HCT116 (cell line): Measurements from ENCODE around the gene KCTD15. TPM values are rescaled to one million over a fixed set of nuclear protein-coding genes. Genes with fewer than 3 reads are reported as not detected.

Experiments
- ATAC-seq: fragments of 200-7000 bp; cut with Tn5 transposase; 2 replicates; pipeline ENCODE4 v1.9.1; 2020; ENCODE audit warnings: mild to moderate bottlenecking, moderate library complexity
- BruUV-seq: library from RNA; stranded (reverse); fragments of 400-500 nt; replicated peaks from 2 replicates; lab custom pipeline; 2021; lab: Mats Ljungman, UMichigan
- CTCF ChIA-PET: fragments of 300-600 bp; sonication (Branson Sonifier 250); formaldehyde crosslinking; loops from one replicate; lab custom pipeline; 2021; ENCODE audit warnings: antibody characterized with exemption; lab: Charles Lee
- POLR2A ChIA-PET: fragments of 300-600, 350-600 bp; sonication (Branson Sonifier 250); formaldehyde crosslinking; loops from one replicate; lab custom pipeline; 2021; ENCODE audit warnings: antibody characterized with exemption; lab: Charles Lee
- RAD21 ChIA-PET, 2 experiments: fragments of 300-600 bp; sonication (Branson Sonifier 250); formaldehyde crosslinking; loops; one replicate each; lab custom pipeline; 2023; ENCODE audit warnings: low total read pairs in 2 of 2; ENCODE audit not compliant: uncharacterized antibody in 2 of 2, unreplicated experiment in 2 of 2, low non-redundant PET in 1 of 2; lab: Charles Lee
- DNase-seq: peaks from one replicate; pipeline ENCODE4 v3.0.0-alpha.2; 2010; ENCODE audit warnings: low read depth, low spot score
- H2AFZ ChIP-seq: fragments of 200-600 bp; shearing (Covaris generic), sonication (generic); 2 replicates; pipeline ENCODE4 v1.6.1; 2017; ENCODE audit warnings: low read depth, mixed run types, mixed read lengths, antibody characterized with exemption, low read length; ENCODE audit not compliant: poor library complexity, severe bottlenecking
- H3K27ac ChIP-seq: 2 replicates; pipeline ENCODE4 v1.5.1; 2012; ENCODE audit warnings: low read depth, low read length
- H3K27me3 ChIP-seq: fragments of 200-600 bp; sonication (generic); 2 replicates; pipeline ENCODE4 v1.6.1; 2016; ENCODE audit warnings: mixed run types, low read length, mixed read lengths; ENCODE audit not compliant: insufficient read depth
- H3K36me3 ChIP-seq, 2 experiments: fragments of 200-500 bp in 1 of 2; fragments of 200-600 bp in 1 of 2; sonication (Bioruptor generic) in 1 of 2; sonication (generic) in 1 of 2; 2 replicates each; pipeline versions ENCODE4 v1.5.1 to v1.6.1; 2014 to 2016; ENCODE audit warnings: low read length in 2 of 2, inconsistent platforms in 1 of 2, mixed read lengths in 1 of 2, mixed run types in 1 of 2; ENCODE audit not compliant: insufficient read depth in 2 of 2, control insufficient read depth in 1 of 2
- H3K4me1 ChIP-seq, 2 experiments: fragments of 200-600 bp in 1 of 2; sonication (generic) in 1 of 2; 2 replicates each; pipeline versions ENCODE4 v1.5.1 to v1.6.1; 2012 to 2017; ENCODE audit warnings: low read length in 2 of 2, inconsistent platforms in 1 of 2, mild to moderate bottlenecking in 1 of 2, mixed read lengths in 1 of 2, mixed run types in 1 of 2, moderate library complexity in 1 of 2; ENCODE audit not compliant: insufficient read depth in 2 of 2, control insufficient read depth in 1 of 2
- H3K4me2 ChIP-seq: fragments of 200-600 bp; sonication (generic); 2 replicates; pipeline ENCODE4 v1.6.1; 2017; ENCODE audit warnings: mixed run types, low read length, mixed read lengths
- H3K4me3 ChIP-seq, 2 experiments: fragments of 200-600 bp in 1 of 2; sonication (generic) in 1 of 2; replicated peaks in 1 of 2; 2 replicates each; pipeline ENCODE4 v1.5.1; 2011 to 2016; ENCODE audit warnings: low read length in 2 of 2, control low read depth in 1 of 2, low read depth in 1 of 2, mild to moderate bottlenecking in 1 of 2, mixed read lengths in 1 of 2, mixed run types in 1 of 2
- H3K79me2 ChIP-seq: fragments of 200-600 bp; sonication (generic); 2 replicates; pipeline ENCODE4 v1.6.1; 2017; ENCODE audit warnings: mild to moderate bottlenecking, mixed run types, low read length, moderate library complexity, mixed read lengths; ENCODE audit not compliant: insufficient read depth
- H3K9ac ChIP-seq: fragments of 200-600 bp; sonication (generic); 2 replicates; pipeline ENCODE4 v1.6.1; 2016; ENCODE audit warnings: low read length, mixed read lengths
- H3K9me2 ChIP-seq: fragments of 200-600 bp; sonication (generic), shearing (Covaris generic); 2 replicates; pipeline ENCODE4 v1.6.1; 2017; ENCODE audit warnings: mixed run types, mild to moderate bottlenecking, moderate library complexity; ENCODE audit not compliant: insufficient read depth
- H3K9me3 ChIP-seq, 2 experiments: fragments of 200-500 bp in 1 of 2; fragments of 200-600 bp in 1 of 2; sonication (Bioruptor generic) in 1 of 2; sonication (generic) in 1 of 2; 2 replicates each; pipeline ENCODE4 v1.6.1; 2014 to 2017; ENCODE audit warnings: low read length in 2 of 2, mixed read lengths in 2 of 2, inconsistent platforms in 1 of 2, low read depth in 1 of 2, mild to moderate bottlenecking in 1 of 2, mixed run types in 1 of 2, moderate library complexity in 1 of 2; ENCODE audit not compliant: control insufficient read depth in 1 of 2, insufficient read depth in 1 of 2
- H4K20me1 ChIP-seq: fragments of 200-600 bp; sonication (generic), shearing (Covaris generic); 2 replicates; pipeline ENCODE4 v1.6.1; 2017; ENCODE audit warnings: mixed run types, mild to moderate bottlenecking, moderate library complexity; ENCODE audit not compliant: insufficient read depth
- ATF3 ChIP-seq: IDR thresholded peaks from 2 replicates; pipeline ENCODE4 v1.6.1; 2012
- CBX3 ChIP-seq: IDR thresholded peaks from 2 replicates; pipeline ENCODE4 v1.6.1; 2012; ENCODE audit warnings: low read depth
- CEBPB ChIP-seq: IDR thresholded peaks from 2 replicates; pipeline ENCODE4 v1.6.1; 2012; ENCODE audit warnings: low read depth
- CTCF ChIP-seq, 3 experiments: fragments of 200-600 bp in 1 of 3; sonication (generic) in 1 of 3; IDR thresholded peaks in 2 of 3; conservative IDR thresholded peaks in 1 of 3; 2 replicates each; pipeline ENCODE4 v1.5.1; 2012 to 2017; ENCODE audit warnings: low read depth in 2 of 3, low read length in 2 of 3, antibody characterized with exemption in 1 of 3, borderline replicate concordance in 1 of 3, control low read depth in 1 of 3, mild to moderate bottlenecking in 1 of 3, mixed read lengths in 1 of 3, mixed run types in 1 of 3, moderate library complexity in 1 of 3; ENCODE audit not compliant: insufficient read depth in 1 of 3
- EGR1 ChIP-seq: IDR thresholded peaks from 2 replicates; pipeline ENCODE4 v1.6.1; 2012; ENCODE audit warnings: low read depth
- EZH2 ChIP-seq: fragments of 200-600 bp; sonication (generic); IDR thresholded peaks from 2 replicates; pipeline ENCODE4 v1.6.1; 2017; ENCODE audit warnings: antibody characterized with exemption, mixed run types
- EZH2phosphoT487 ChIP-seq: fragments of 200-600 bp; IDR thresholded peaks from 2 replicates; pipeline ENCODE4 v1.6.1; 2018; ENCODE audit warnings: antibody characterized with exemption, borderline replicate concordance
- FOSL1 ChIP-seq: IDR thresholded peaks from 2 replicates; pipeline ENCODE4 v1.6.1; 2012; ENCODE audit warnings: low read depth
- JUND ChIP-seq: IDR thresholded peaks from 2 replicates; pipeline ENCODE4 v1.6.1; 2012
- MAX ChIP-seq: IDR thresholded peaks from 2 replicates; pipeline ENCODE4 v1.6.1; 2012
- POLR2A ChIP-seq: IDR thresholded peaks from 2 replicates; pipeline ENCODE4 v1.7.0; 2011; ENCODE audit warnings: borderline replicate concordance; ENCODE audit not compliant: insufficient read depth, insufficient read length; ENCODE audit errors: extremely low read depth
- POLR2AphosphoS5 ChIP-seq: IDR thresholded peaks from 2 replicates; pipeline ENCODE4 v1.6.1; 2011; ENCODE audit warnings: mild to moderate bottlenecking, low read depth, low read length, moderate library complexity
- RAD21 ChIP-seq: IDR thresholded peaks from 2 replicates; pipeline ENCODE4 v1.6.1; 2012; ENCODE audit warnings: low read depth, mild to moderate bottlenecking
- REST ChIP-seq: IDR thresholded peaks from 2 replicates; pipeline ENCODE4 v1.6.1; 2012; ENCODE audit warnings: low read depth
- SRF ChIP-seq: IDR thresholded peaks from 2 replicates; pipeline ENCODE4 v1.6.1; 2012; ENCODE audit warnings: low read depth
- YY1 ChIP-seq: IDR thresholded peaks from 2 replicates; pipeline ENCODE4 v1.6.1; 2011; ENCODE audit warnings: low read length, low read depth, moderate library complexity, mild to moderate bottlenecking; ENCODE audit not compliant: insufficient replicate concordance; ENCODE audit errors: extremely low read depth
- ZFX ChIP-seq: fragments of 450-650 bp; IDR thresholded peaks from 2 replicates; pipeline ENCODE4 v1.6.1; 2017
- intact Hi-C: fragments of 100-400 bp; cut with micrococcal nuclease; formaldehyde crosslinking; loops from 2 replicates; pipeline ENCODE4 v1.10.0; 2022
- total RNA-seq: library from RNA; stranded (reverse); gene quantifications from one replicate; pipeline ENCODE4 v1.2.1, GENCODE V29; 2021; ENCODE audit not compliant: unreplicated experiment

KCTD15 gene
- total RNA-seq, 1 experiment from 2014 or later = 29.2 TPM

GRCh38 chr19:33777351-33777750, 19.3 kb upstream of the KCTD15 start (continued):
- no peak for TF ChIP-seq REST
- no peak for TF ChIP-seq SRF
- no peak for TF ChIP-seq POLR2AphosphoS5
- TF ChIP-seq ZFX = no peak
- no peak for TF ChIP-seq FOSL1

- H3K4me2 ChIP-seq = no peak overlapping the region
- no TSS peak for BruUV-seq
- ChIA-PET POLR2A (interaction anchor here (0.6 to 1.6 kb wide), 3 partner anchors 318 to 368 kb away, joined by 3 to 12 read pairs (median 3); no protein-coding TSS in a partner anchor), CTCF (interaction anchor here (0.6 to 4.4 kb wide), 41 partner anchors 9 to 935 kb away, joined by 3 to 158 read pairs (median 4); partner anchors contain the start of gene KCTD15), RAD21 (interaction anchor here (1.2 to 1.8 kb wide), 6 partner anchors 14 to 362 kb away, joined by 3 to 31 read pairs (median 6); no protein-coding TSS in a partner anchor)
- ATAC-seq = no peak
- H3K27me3 ChIP-seq = no peaks in the 10 kb centered on the region
- no peak for DNase-seq
- no peaks in the 10 kb centered on the region for H3K79me2 ChIP-seq
- H3K36me3 ChIP-seq = no peaks in the 10 kb centered on the region
- intact Hi-C loops = loop anchor here (1.0 to 10.0 kb wide), 6 partner anchors 221 to 935 kb away; no protein-coding TSS in a partner anchor
- no peaks in the 10 kb centered on the region for H3K9me3 ChIP-seq
- peaks cover 0 to 4% of the 10 kb centered on the region in 2 experiments; a peak in 1 of 4 replicates for H3K4me1 ChIP-seq
- no peak overlapping the region for H3K27ac ChIP-seq
- no peak overlapping the region for H2AFZ ChIP-seq
- H3K9ac ChIP-seq = no peak overlapping the region
- H4K20me1 ChIP-seq = no peaks in the 10 kb centered on the region
- no peak overlapping the region for H3K4me3 ChIP-seq
- no peaks in the 10 kb centered on the region for H3K9me2 ChIP-seq
- TF ChIP-seq EZH2 (no peak), POLR2A (no peak), EZH2phosphoT487 (no peak), CEBPB (no peak), EGR1 (no peak), MAX (no peak), RAD21 (no peak), ZFX (no peak), ATF3 (no peak), FOSL1 (no peak), CBX3 (no peak), YY1 (no peak), CTCF (IDR thresholded peaks at IDR 0.05 in 2 of 3, conservative IDR thresholded peaks at IDR 0.05 in 1 of 3; ENCODE audit: borderline replicate concordance in 1 of 3, insufficient read depth in 1 of 3, low read depth in 2 of 3, low read length in 2 of 3) (no peak), JUND (no peak), REST (no peak)
These were observed 18.9 kb upstream of the KCTD15 start for GRCh38 chr19:33777753-33778088.
